GM12872 (cell line): ENCODE results near the gene OPRL1.

Experiments
- TF ChIP-seq, protein P1 (sequence below): IDR thresholded peaks from 3 replicates; pipeline ENCODE4 v1.5.1; 2011; ENCODE audit warnings: low read depth, mild to moderate bottlenecking, low read length, moderate library complexity; ENCODE audit not compliant: insufficient read depth

The OPRL1 gene

GRCh38 chr20:64103871-64104666, 24.2 kb downstream of the OPRL1 start:
- TF ChIP-seq, protein P1, sequence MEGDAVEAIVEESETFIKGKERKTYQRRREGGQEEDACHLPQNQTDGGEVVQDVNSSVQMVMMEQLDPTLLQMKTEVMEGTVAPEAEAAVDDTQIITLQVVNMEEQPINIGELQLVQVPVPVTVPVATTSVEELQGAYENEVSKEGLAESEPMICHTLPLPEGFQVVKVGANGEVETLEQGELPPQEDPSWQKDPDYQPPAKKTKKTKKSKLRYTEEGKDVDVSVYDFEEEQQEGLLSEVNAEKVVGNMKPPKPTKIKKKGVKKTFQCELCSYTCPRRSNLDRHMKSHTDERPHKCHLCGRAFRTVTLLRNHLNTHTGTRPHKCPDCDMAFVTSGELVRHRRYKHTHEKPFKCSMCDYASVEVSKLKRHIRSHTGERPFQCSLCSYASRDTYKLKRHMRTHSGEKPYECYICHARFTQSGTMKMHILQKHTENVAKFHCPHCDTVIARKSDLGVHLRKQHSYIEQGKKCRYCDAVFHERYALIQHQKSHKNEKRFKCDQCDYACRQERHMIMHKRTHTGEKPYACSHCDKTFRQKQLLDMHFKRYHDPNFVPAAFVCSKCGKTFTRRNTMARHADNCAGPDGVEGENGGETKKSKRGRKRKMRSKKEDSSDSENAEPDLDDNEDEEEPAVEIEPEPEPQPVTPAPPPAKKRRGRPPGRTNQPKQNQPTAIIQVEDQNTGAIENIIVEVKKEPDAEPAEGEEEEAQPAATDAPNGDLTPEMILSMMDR = no peak

DNA sequence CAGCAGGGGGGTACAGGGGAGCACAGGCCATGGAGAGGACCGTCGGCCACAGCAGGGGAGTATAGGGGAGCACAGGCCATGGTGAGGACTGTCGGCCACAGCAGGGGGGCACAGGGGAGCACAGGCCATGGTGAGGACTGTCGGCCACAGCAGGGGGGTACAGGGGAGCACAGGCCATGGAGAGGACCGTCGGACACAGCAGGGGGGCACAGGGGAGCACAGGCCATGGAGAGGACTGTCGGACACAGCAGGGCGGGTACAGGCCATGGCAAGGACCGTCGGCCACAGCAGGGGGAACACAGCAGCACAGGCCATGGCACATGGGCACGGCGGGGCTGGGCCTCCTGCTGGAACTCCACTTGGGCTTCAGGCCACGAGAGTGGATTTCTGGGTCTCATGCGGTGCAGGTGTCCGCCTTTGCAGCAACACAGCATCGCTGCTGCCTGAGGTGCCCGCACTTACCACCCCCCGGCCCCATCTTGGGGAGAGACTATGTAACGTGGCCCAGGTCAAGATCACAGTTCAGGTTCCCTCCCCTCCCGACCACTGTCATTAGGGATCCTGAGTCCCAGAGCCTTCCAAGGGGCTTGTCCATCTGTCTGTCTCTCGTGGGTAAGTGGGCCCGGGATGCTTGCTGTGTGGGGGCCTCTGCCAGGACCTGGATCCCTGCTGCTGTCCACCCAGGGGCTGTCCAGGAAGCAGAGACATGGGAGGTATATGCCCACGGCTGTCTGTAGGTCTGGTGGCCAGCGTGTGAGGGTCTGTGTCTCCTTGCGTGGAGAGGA, 25.0 kb downstream of the OPRL1 start:
- TF ChIP-seq, protein P1 = no peak

DNA sequence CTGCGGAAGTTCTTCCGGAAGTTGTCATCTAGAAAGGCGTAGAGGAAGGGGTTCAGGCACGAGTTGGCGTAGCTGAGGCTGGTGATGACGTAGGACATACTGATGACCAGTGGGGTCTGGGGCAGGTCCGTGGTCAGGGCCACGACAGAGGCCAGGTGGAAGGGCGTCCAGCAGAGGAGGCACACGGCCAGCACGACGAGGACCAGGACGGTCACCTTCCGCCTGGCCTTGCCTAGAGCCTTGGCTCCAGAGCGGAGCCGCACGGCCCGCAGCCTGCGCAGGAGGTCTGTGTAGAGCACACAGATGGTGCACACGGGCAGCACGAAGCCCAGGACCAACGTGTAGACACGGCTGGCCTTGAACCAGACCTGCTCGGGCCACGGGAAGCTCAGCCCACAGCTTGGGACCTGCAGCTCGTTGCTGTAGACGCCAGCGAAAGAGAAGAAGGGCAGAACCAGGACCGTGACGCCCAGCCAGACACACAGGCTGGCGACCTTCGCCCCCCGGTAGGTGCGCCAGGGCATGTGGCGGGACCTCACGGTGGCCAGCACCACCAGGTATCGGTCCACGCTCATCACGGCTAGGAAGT, 26.1 kb downstream of the OPRL1 start:
- TF ChIP-seq, protein P1 = no peak

- TF ChIP-seq, protein P1 = no peak
These were observed 26.6 kb downstream of the OPRL1 start for GRCh38 chr20:64106435-64106961.

GRCh38 chr20:64106981-64107735, 27.3 kb downstream of the OPRL1 start, which contains the start of gene NPBWR2:
TSS of gene NPBWR2 (minus strand) at chr20:64107565. CDS start at chr20:64106831, 734 bp downstream.
- TF ChIP-seq, protein P1 = no peak

GRCh38 chr20:64107736-64108457, 28.0 kb downstream of the OPRL1 start:
- TF ChIP-seq, protein P1 = no peak
